HEK293 (cell line): ENCODE data around the gene MTOR.

Source experiments
- CTCF ChIA-PET: fragments of 350-600 bp; formaldehyde crosslinking; extraction: SDS; loops from one replicate; lab custom pipeline; 2021; ENCODE audit warnings: antibody characterized with exemption; lab: Yijun Ruan, JAX
- POLR2A ChIA-PET: fragments of 300-600 bp; formaldehyde crosslinking; extraction: SDS; loops from one replicate; lab custom pipeline; 2020; ENCODE audit warnings: antibody characterized with exemption, inconsistent platforms; lab: Yijun Ruan, JAX
- H3K27ac ChIP-seq: fragments of 200-500 bp; sonication (Bioruptor generic); 2 replicates; pipeline ENCODE4 v1.5.1; 2014; ENCODE audit warnings: low read depth, low read length, control low read depth, inconsistent platforms; ENCODE audit errors: extremely low read depth
- H3K36me3 ChIP-seq, 2 experiments: fragments of 200-500 bp in 1 of 2; sonication (Bioruptor generic) in 1 of 2; 1 replicate in 1 of 2; 2 replicates in 1 of 2; pipeline ENCODE4 v1.5.1; 2014 to 2017; ENCODE audit warnings: inconsistent platforms in 2 of 2, low read length in 2 of 2; ENCODE audit not compliant: control insufficient read depth in 2 of 2, insufficient read depth in 1 of 2
- H3K4me1 ChIP-seq: fragments of 200-500 bp; sonication (Bioruptor generic); 2 replicates; pipeline ENCODE4 v1.5.1; 2014; ENCODE audit warnings: mild to moderate bottlenecking, low read length, inconsistent platforms; ENCODE audit not compliant: control insufficient read depth, insufficient read depth
- H3K4me3 ChIP-seq: 2 replicates; pipeline ENCODE4 v1.5.1; 2011; ENCODE audit warnings: low read depth, mild to moderate bottlenecking, control low read depth, low read length, moderate library complexity
- H3K9me3 ChIP-seq: fragments of 200-500 bp; sonication (Bioruptor generic); 2 replicates; pipeline ENCODE4 v1.5.1; 2014; ENCODE audit warnings: low read depth, low read length, inconsistent platforms; ENCODE audit not compliant: control insufficient read depth, insufficient read depth
- BCL11A ChIP-seq: fragments of 450-650 bp; formaldehyde crosslinking; IDR thresholded peaks from 2 replicates; pipeline ENCODE4 v1.5.1; 2016; ENCODE audit warnings: low read depth, missing biosample characterization, missing genetic modification characterization
- FEZF1 ChIP-seq: fragments of 450-650 bp; formaldehyde crosslinking; IDR thresholded peaks from 2 replicates; pipeline ENCODE4 v1.5.1; 2016; ENCODE audit warnings: missing biosample characterization, missing genetic modification characterization
- GFI1B ChIP-seq: fragments of 450-650 bp; formaldehyde crosslinking; IDR thresholded peaks from 2 replicates; pipeline ENCODE4 v1.5.1; 2016; ENCODE audit warnings: missing biosample characterization, missing genetic modification characterization
- KLF1 ChIP-seq: fragments of 450-650 bp; formaldehyde crosslinking; IDR thresholded peaks from 2 replicates; pipeline ENCODE4 v1.5.1; 2016; ENCODE audit warnings: missing biosample characterization, missing genetic modification characterization
- OSR2 ChIP-seq: fragments of 450-650 bp; formaldehyde crosslinking; IDR thresholded peaks from 2 replicates; pipeline ENCODE4 v1.5.1; 2016; ENCODE audit warnings: missing biosample characterization, missing genetic modification characterization
- PATZ1 ChIP-seq: fragments of 450-650 bp; formaldehyde crosslinking; IDR thresholded peaks from 2 replicates; pipeline ENCODE4 v1.5.1; 2016; ENCODE audit warnings: missing biosample characterization, missing genetic modification characterization
- PRDM1 ChIP-seq: fragments of 450-650 bp; formaldehyde crosslinking; IDR thresholded peaks from 2 replicates; pipeline ENCODE4; 2016; ENCODE audit warnings: missing biosample characterization, missing genetic modification characterization
- ZBTB20 ChIP-seq: fragments of 450-650 bp; formaldehyde crosslinking; IDR thresholded peaks from 2 replicates; pipeline ENCODE4 v1.5.1; 2016; ENCODE audit warnings: missing biosample characterization, missing genetic modification characterization
- ZBTB7A ChIP-seq: fragments of 450-650 bp; formaldehyde crosslinking; IDR thresholded peaks from 2 replicates; pipeline ENCODE4 v1.5.1; 2016; ENCODE audit warnings: low read depth, missing biosample characterization, missing genetic modification characterization
- ZFHX2 ChIP-seq: fragments of 450-650 bp; formaldehyde crosslinking; conservative IDR thresholded peaks from 2 replicates; pipeline ENCODE4 v1.5.1; 2016; ENCODE audit warnings: missing biosample characterization, missing genetic modification characterization
- ZFP3 ChIP-seq: fragments of 450-650 bp; formaldehyde crosslinking; IDR thresholded peaks from 2 replicates; pipeline ENCODE4 v1.5.1; 2016; ENCODE audit warnings: low read depth, missing biosample characterization, missing genetic modification characterization
- ZNF148 ChIP-seq: fragments of 450-650 bp; formaldehyde crosslinking; IDR thresholded peaks from 2 replicates; pipeline ENCODE4 v1.5.0; 2017; ENCODE audit warnings: missing biosample characterization, missing genetic modification characterization, borderline replicate concordance
- ZNF157 ChIP-seq: fragments of 450-650 bp; formaldehyde crosslinking; IDR thresholded peaks from 2 replicates; pipeline ENCODE4 v1.5.1; 2016; ENCODE audit warnings: missing biosample characterization, missing genetic modification characterization
- ZNF169 ChIP-seq: fragments of 450-650 bp; formaldehyde crosslinking; IDR thresholded peaks from 2 replicates; pipeline ENCODE4 v1.5.1; 2016; ENCODE audit warnings: missing biosample characterization, missing genetic modification characterization
- ZNF24 ChIP-seq: fragments of 450-650 bp; formaldehyde crosslinking; IDR thresholded peaks from 2 replicates; pipeline ENCODE4 v1.5.1; 2016; ENCODE audit warnings: missing biosample characterization, missing genetic modification characterization
- ZNF423 ChIP-seq: fragments of 450-650 bp; formaldehyde crosslinking; IDR thresholded peaks from 2 replicates; pipeline ENCODE4 v1.5.1; 2016; ENCODE audit warnings: missing biosample characterization, missing genetic modification characterization
- ZNF473 ChIP-seq: fragments of 450-650 bp; formaldehyde crosslinking; IDR thresholded peaks from 2 replicates; pipeline ENCODE4 v1.5.1; 2017; ENCODE audit warnings: missing biosample characterization, missing genetic modification characterization
- ZNF530 ChIP-seq: fragments of 450-650 bp; formaldehyde crosslinking; IDR thresholded peaks from 2 replicates; pipeline ENCODE4 v1.5.1; 2016; ENCODE audit warnings: low read depth, missing biosample characterization, missing genetic modification characterization
- ZNF560 ChIP-seq: fragments of 450-650 bp; formaldehyde crosslinking; IDR thresholded peaks from 2 replicates; pipeline ENCODE4 v1.5.1; 2017; ENCODE audit warnings: missing biosample characterization, missing genetic modification characterization, borderline replicate concordance
- ZNF580 ChIP-seq: fragments of 450-650 bp; formaldehyde crosslinking; IDR thresholded peaks from 2 replicates; pipeline ENCODE4 v1.5.1; 2016; ENCODE audit warnings: missing biosample characterization, missing genetic modification characterization
- ZNF623 ChIP-seq: fragments of 450-650 bp; formaldehyde crosslinking; IDR thresholded peaks from 2 replicates; pipeline ENCODE4 v1.5.1; 2016; ENCODE audit warnings: missing biosample characterization, missing genetic modification characterization
- ZNF677 ChIP-seq: fragments of 450-650 bp; IDR thresholded peaks from 2 replicates; pipeline ENCODE4 v1.5.0; 2018; ENCODE audit warnings: missing biosample characterization, mild to moderate bottlenecking, missing genetic modification characterization, moderate library complexity
- ZNF785 ChIP-seq: fragments of 450-650 bp; formaldehyde crosslinking; IDR thresholded peaks from 2 replicates; pipeline ENCODE4 v1.5.1; 2016; ENCODE audit warnings: missing biosample characterization, missing genetic modification characterization

MTOR gene

GRCh38 chr1:11068600-11069473 lies 193.5 kb downstream of the MTOR start:
- POLR2A ChIA-PET, result interaction anchor here (3.2 kb wide), 1 partner anchor 8 kb away, joined by 12 read pairs; the partner anchor contains the start of gene SRM
- Histone ChIP-seq H3K36me3 (peaks cover 56 to 95% of the 10 kb centered on the region in 2 experiments), H3K27ac (no peak overlapping the region), H3K9me3 (no peaks in the 10 kb centered on the region), H3K4me3 (no peak overlapping the region), H3K4me1 (no peaks in the 10 kb centered on the region)
- TF ChIP-seq ZNF148 (tag by site-specific recombination) (no peak), ZNF24 (no peak), ZNF785 (no peak), ZNF473 (no peak), ZNF157 (tag by site-specific recombination) (no peak), PRDM1 (no peak), KLF1 (tag by site-specific recombination) (no peak), ZFP3 (tag by site-specific recombination) (no peak), ZBTB7A (tag by site-specific recombination) (no peak), ZNF530 (tag by site-specific recombination) (no peak), ZFHX2 (tag by site-specific recombination) (no peak), BCL11A (no peak), PATZ1 (tag by site-specific recombination) (no peak), ZNF677 (tag by site-specific recombination) (no peak), ZBTB20 (tag by site-specific recombination) (no peak), ZNF423 (tag by site-specific recombination) (no peak), ZNF623 (tag by site-specific recombination) (no peak), OSR2 (tag by site-specific recombination) (no peak), ZNF560 (tag by site-specific recombination) (no peak)
- CTCF ChIA-PET, result no interaction called here

GRCh38 chr1:11067716-11068599 lies 194.4 kb downstream of the MTOR start:
- no peaks in the 10 kb centered on the region for H3K4me1 ChIP-seq
- CTCF ChIA-PET, result no interaction called here
- POLR2A ChIA-PET, result no interaction called here
- no peak overlapping the region for H3K27ac ChIP-seq
- peaks cover 47 to 95% of the 10 kb centered on the region in 2 experiments for H3K36me3 ChIP-seq
- H3K9me3 ChIP-seq, result no peaks in the 10 kb centered on the region
- TF ChIP-seq ZNF148 (tag by site-specific recombination) (no peak), ZNF169 (tag by site-specific recombination) (no peak), GFI1B (no peak), ZNF580 (tag by site-specific recombination) (no peak), FEZF1 (tag by site-specific recombination) (no peak)
- H3K4me3 ChIP-seq, result no peak overlapping the region
